RWPE2 (cell line): ENCODE data around the gene CXCR1.

ENCODE experiments used
- ATAC-seq: fragments of 200-7000 bp; cut with Tn5 transposase; 3 replicates; pipeline ENCODE4 v1.9.1; 2021; ENCODE audit warnings: low read depth
- DNase-seq: peaks from one replicate; pipeline ENCODE4 v3.0.0-alpha.2; 2020; ENCODE audit warnings: low spot score
- H3K27ac ChIP-seq: fragments of 450-650 bp; 2 replicates; pipeline ENCODE4 v1.5.1; 2017; ENCODE audit warnings: mild to moderate bottlenecking; ENCODE audit not compliant: poor library complexity, severe bottlenecking
- H3K27me3 ChIP-seq: fragments of 250-450 bp; sonication (Bioruptor Pico); 2 replicates; pipeline ENCODE4 v1.5.1; 2021; ENCODE audit warnings: mild to moderate bottlenecking, moderate library complexity; ENCODE audit not compliant: insufficient read depth, poor library complexity, severe bottlenecking
- H3K36me3 ChIP-seq: fragments of 250-450 bp; sonication (Bioruptor Pico); 2 replicates; pipeline ENCODE4 v1.5.1; 2020; ENCODE audit warnings: low read depth, mild to moderate bottlenecking, moderate library complexity
- H3K4me1 ChIP-seq: fragments of 250-450 bp; sonication (Bioruptor Pico); 2 replicates; pipeline ENCODE4 v1.5.1; 2021; ENCODE audit warnings: mild to moderate bottlenecking, moderate library complexity; ENCODE audit not compliant: insufficient read depth, poor library complexity, severe bottlenecking
- H3K4me3 ChIP-seq: fragments of 250-450 bp; sonication (Bioruptor Pico); 2 replicates; pipeline ENCODE4 v1.5.1; 2021; ENCODE audit warnings: mild to moderate bottlenecking, moderate library complexity; ENCODE audit not compliant: severe bottlenecking
- H3K9me3 ChIP-seq: fragments of 250-450 bp; sonication (Bioruptor Pico); 2 replicates; pipeline ENCODE4 v1.5.1; 2021; ENCODE audit warnings: mild to moderate bottlenecking, moderate library complexity; ENCODE audit not compliant: severe bottlenecking
- TF ChIP-seq, protein P1 (sequence below): fragments of 450-650 bp; IDR thresholded peaks from one replicate; pipeline ENCODE4 v1.5.1; 2017; ENCODE audit warnings: mild to moderate bottlenecking, moderate library complexity; ENCODE audit not compliant: poor library complexity, severe bottlenecking

CXCR1 gene

DNA sequence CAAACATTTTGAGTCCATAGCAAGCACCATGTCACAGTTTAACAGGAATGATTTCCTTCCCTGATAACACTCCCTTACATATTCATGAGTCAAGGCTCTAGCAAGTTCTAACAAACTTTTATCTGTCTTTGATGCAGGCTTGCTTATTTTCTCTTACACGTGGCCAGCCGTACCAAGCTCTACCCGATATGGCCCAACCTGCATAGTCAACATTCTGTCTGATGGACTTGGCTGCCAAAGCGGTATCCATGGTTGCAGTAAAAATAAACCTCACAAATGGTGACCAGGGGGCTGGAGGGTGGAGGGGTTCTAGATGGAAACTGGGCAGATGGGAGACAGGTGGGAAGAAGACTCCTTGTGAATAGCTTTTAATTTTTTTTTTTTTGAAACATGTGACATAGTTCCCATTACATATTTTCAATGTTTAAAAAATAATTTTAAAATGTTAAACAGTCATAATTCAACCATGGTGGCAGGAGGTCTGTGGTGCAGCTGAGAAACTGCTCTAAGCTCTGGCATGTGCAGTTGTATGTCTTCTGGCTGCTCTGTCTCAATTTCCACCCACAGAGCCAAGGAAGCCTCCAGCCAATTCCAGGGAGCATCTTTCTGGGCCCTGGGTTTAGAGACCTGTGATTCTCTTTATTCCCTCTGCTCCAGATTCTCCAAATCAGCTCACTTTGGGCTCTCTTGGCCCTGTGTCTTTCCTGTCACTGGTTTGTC lies 20.7 kb upstream of the CXCR1 start:
- no peak overlapping the region for H3K27ac ChIP-seq
- DNase-seq (no peak), ATAC-seq (no peak)
- H3K9me3 ChIP-seq, result no peaks in the 10 kb centered on the region
- TF ChIP-seq, protein P1, sequence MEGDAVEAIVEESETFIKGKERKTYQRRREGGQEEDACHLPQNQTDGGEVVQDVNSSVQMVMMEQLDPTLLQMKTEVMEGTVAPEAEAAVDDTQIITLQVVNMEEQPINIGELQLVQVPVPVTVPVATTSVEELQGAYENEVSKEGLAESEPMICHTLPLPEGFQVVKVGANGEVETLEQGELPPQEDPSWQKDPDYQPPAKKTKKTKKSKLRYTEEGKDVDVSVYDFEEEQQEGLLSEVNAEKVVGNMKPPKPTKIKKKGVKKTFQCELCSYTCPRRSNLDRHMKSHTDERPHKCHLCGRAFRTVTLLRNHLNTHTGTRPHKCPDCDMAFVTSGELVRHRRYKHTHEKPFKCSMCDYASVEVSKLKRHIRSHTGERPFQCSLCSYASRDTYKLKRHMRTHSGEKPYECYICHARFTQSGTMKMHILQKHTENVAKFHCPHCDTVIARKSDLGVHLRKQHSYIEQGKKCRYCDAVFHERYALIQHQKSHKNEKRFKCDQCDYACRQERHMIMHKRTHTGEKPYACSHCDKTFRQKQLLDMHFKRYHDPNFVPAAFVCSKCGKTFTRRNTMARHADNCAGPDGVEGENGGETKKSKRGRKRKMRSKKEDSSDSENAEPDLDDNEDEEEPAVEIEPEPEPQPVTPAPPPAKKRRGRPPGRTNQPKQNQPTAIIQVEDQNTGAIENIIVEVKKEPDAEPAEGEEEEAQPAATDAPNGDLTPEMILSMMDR, result no peak
- no peaks in the 10 kb centered on the region for H3K36me3 ChIP-seq
- no peaks in the 10 kb centered on the region for H3K27me3 ChIP-seq
- H3K4me3 ChIP-seq, result no peak overlapping the region
- H3K4me1 ChIP-seq, result no peaks in the 10 kb centered on the region

DNA sequence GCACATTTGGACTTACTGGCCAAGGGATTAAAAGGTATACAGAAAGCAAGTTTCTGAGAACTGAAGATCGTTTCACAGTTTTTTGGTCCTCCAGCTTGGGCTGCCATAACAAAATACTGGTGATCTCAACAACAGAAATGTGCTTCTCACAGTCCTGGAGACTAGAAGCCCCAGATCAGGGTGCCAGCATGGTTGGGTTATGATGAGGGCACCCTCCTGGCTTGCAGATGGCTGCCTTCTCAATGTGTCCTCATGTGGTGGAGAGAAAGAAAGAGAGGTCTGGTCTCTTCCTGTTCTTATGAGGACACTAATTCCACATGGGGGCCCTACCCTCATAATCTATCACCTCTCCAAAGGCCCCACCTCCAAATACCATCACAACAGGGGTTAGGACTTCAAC lies 20.1 kb upstream of the CXCR1 start:
- DNase-seq, result no peak
- no peaks in the 10 kb centered on the region for H3K27me3 ChIP-seq
- H3K27ac ChIP-seq, result no peak overlapping the region
- TF ChIP-seq, protein P1, result no peak
- no peak overlapping the region for H3K4me3 ChIP-seq
- ATAC-seq, result no peak
- H3K4me1 ChIP-seq, result no peaks in the 10 kb centered on the region
- H3K9me3 ChIP-seq, result no peaks in the 10 kb centered on the region
- no peaks in the 10 kb centered on the region for H3K36me3 ChIP-seq

DNA sequence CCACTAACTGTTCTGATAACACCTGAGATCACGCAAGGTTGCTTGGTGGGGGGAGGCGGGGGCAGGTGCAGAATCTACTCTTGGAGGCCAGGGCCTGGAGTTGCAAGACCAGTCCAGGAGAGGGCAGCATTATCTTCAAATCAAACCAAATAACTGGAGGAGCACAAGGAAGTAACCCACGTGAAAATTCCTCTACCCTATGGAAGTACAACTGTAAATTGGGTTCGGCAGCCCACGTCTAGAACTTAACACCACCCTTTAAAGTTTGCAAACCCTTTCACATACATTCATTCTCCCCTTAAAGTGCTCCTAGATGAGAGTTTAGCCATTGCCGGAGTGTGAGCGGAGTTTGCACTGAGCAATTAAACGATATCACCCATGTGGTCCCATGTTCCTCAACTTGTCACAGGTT lies 19.6 kb upstream of the CXCR1 start:
- Histone ChIP-seq H3K4me1 (no peaks in the 10 kb centered on the region), H3K9me3 (no peaks in the 10 kb centered on the region), H3K27ac (no peak overlapping the region), H3K27me3 (no peaks in the 10 kb centered on the region), H3K4me3 (no peak overlapping the region), H3K36me3 (no peaks in the 10 kb centered on the region)
- TF ChIP-seq, protein P1, result peak; percentile 88
- ATAC-seq (peak; percentile 91), DNase-seq (no peak)

DNA sequence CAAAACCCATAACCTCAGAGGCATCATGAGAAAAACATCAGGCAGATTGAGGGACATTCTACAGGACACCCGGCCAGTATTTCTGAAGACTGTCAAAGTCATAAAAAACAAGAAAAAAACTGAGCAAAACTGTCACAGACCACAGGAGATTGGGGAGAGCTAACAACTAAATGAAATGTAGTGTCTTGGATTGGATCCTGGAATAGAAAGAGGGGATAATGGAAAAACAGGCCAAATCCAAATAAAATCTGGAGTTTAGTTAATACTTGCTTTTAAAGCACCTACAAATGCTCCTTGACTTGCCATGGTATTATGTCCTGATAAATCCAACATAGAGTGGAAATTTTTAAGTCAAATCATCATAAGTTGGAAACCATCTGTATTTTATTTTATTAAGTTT lies 17.6 kb upstream of the CXCR1 start:
- Histone ChIP-seq H3K4me1 (no peaks in the 10 kb centered on the region), H3K27ac (no peak overlapping the region), H3K9me3 (no peaks in the 10 kb centered on the region), H3K4me3 (no peak overlapping the region), H3K36me3 (no peaks in the 10 kb centered on the region), H3K27me3 (no peaks in the 10 kb centered on the region)
- ATAC-seq (no peak), DNase-seq (no peak)
- TF ChIP-seq, protein P1, result no peak

DNA sequence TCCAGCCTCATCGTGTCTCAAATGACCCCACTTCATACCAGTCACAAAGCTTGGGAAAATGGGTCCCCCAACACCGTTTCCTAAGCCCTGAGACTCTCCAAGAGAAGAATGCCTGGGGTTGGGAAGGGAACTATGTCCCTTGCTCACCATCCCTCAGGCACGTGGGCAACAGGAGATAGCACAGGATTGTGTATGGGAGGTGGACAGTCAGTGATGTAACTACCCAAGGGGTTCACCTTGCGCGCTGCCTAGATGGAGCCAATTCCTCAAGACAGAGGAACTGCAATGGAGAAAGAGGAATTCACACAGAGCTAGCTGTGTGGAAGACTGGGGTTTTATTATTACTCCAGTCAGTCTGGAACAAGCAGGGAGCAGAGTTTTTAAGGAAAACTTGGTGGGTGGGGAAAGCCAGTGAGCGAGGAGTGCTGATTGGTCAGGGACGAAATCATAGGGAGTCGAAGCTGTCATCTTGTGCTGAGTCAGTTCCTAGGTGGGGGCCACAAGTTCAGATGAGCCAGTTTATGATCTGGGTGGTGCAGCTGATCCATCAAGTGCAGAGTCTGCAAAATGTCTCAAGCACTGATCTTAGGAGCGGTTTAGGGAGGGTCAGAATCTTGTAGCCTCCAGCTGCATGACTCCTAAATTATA lies 13.8 kb upstream of the CXCR1 start:
- Histone ChIP-seq H3K4me1 (no peaks in the 10 kb centered on the region), H3K27me3 (no peaks in the 10 kb centered on the region), H3K27ac (no peak overlapping the region), H3K4me3 (no peak overlapping the region), H3K36me3 (no peaks in the 10 kb centered on the region), H3K9me3 (no peaks in the 10 kb centered on the region)
- TF ChIP-seq, protein P1, result no peak
- ATAC-seq, result no peak
- no peak for DNase-seq
